H1 (cell line): ENCODE data around the gene PPP1R11. TPM values are rescaled to one million over a fixed set of nuclear protein-coding genes. Genes with fewer than 3 reads are reported as not detected.

Experiments used
- CTCF ChIA-PET: fragments of 300-600 bp; sonication (Branson Sonifier 250); formaldehyde crosslinking; loops from one replicate; lab custom pipeline; 2021; ENCODE audit not compliant: partially characterized antibody; lab: Charles Lee
- POLR2A ChIA-PET: fragments of 300-600 bp; sonication (Branson Sonifier 250); formaldehyde crosslinking; loops from one replicate; lab custom pipeline; 2021; ENCODE audit warnings: inconsistent platforms; ENCODE audit not compliant: partially characterized antibody; lab: Charles Lee
- DNase-seq, 2 experiments: peaks; one replicate each; pipeline versions ENCODE4 v3.0.0 to v3.0.0-alpha.2; 2010 to 2022; ENCODE audit warnings: low spot score in 2 of 2, low read depth in 1 of 2, mixed read lengths in 1 of 2
- FAIRE-seq: peaks from 2 replicates; lab custom pipeline; 2011; peaks lifted over from hg19 to GRCh38; lab: Jason Lieb, UNC
- H2AFZ ChIP-seq: 2 replicates; pipeline ENCODE4 v1.8.1; 2012; ENCODE audit warnings: low read length, inconsistent platforms
- H2AK5ac ChIP-seq: 2 replicates; pipeline ENCODE4 v1.6.1; 2013; ENCODE audit warnings: low read depth, low read length
- H2BK120ac ChIP-seq: replicated peaks from 2 replicates; pipeline ENCODE3; 2013; ENCODE audit warnings: low read depth, low read length, inconsistent platforms
- H2BK12ac ChIP-seq: 2 replicates; pipeline ENCODE4 v1.6.1; 2013; ENCODE audit warnings: low read depth, low read length
- H2BK15ac ChIP-seq: 2 replicates; pipeline ENCODE4 v1.6.1; 2013; ENCODE audit warnings: low read length
- H2BK20ac ChIP-seq: 2 replicates; pipeline ENCODE4 v1.6.1; 2013; ENCODE audit warnings: low read length
- H2BK5ac ChIP-seq: 2 replicates; pipeline ENCODE4 v1.6.1; 2013; ENCODE audit warnings: low read depth, low read length
- H3K14ac ChIP-seq: 2 replicates; pipeline ENCODE4 v1.6.1; 2013; ENCODE audit warnings: inconsistent platforms; ENCODE audit not compliant: insufficient read length
- H3K18ac ChIP-seq: 2 replicates; pipeline ENCODE4 v1.6.1; 2013; ENCODE audit warnings: low read length; ENCODE audit errors: extremely low read depth
- H3K23ac ChIP-seq: 2 replicates; pipeline ENCODE4 v1.6.1; 2013; ENCODE audit warnings: inconsistent platforms; ENCODE audit not compliant: insufficient read length
- H3K23me2 ChIP-seq: 2 replicates; pipeline ENCODE4 v1.6.1; 2013; ENCODE audit warnings: low read depth, low read length
- H3K27ac ChIP-seq: 2 replicates; pipeline ENCODE4 v1.6.1; 2011; ENCODE audit warnings: low read depth, low read length, inconsistent platforms
- H3K27me3 ChIP-seq, 4 experiments: replicated peaks in 1 of 4; 1 replicate in 1 of 4; 2 replicates in 3 of 4; pipeline versions ENCODE4 v1.6.1 to v1.8.1; 2011 to 2013; ENCODE audit warnings: low read length in 3 of 4, mild to moderate bottlenecking in 3 of 4, inconsistent platforms in 2 of 4, mixed read lengths in 2 of 4, moderate library complexity in 1 of 4; ENCODE audit not compliant: control insufficient read depth in 3 of 4, insufficient read depth in 3 of 4; ENCODE audit errors: extremely low read depth in 1 of 4
- H3K36me3 ChIP-seq, 4 experiments: 2 replicates each; pipeline versions ENCODE4 v1.6.1 to v1.8.1; 2011 to 2013; ENCODE audit warnings: mild to moderate bottlenecking in 4 of 4, low read length in 3 of 4, moderate library complexity in 2 of 4, control low read depth in 1 of 4, inconsistent platforms in 1 of 4; ENCODE audit not compliant: insufficient read depth in 4 of 4, control insufficient read depth in 2 of 4
- H3K4ac ChIP-seq: replicated peaks from 2 replicates; pipeline ENCODE3; 2013; ENCODE audit warnings: low read length, low read depth, mixed read lengths, inconsistent platforms; ENCODE audit not compliant: insufficient read length
- H3K4me1 ChIP-seq, 4 experiments: replicated peaks in 1 of 4; 1 replicate in 1 of 4; 2 replicates in 3 of 4; pipeline versions ENCODE4 v1.6.1 to v1.8.1; 2011 to 2013; ENCODE audit warnings: low read length in 3 of 4, inconsistent platforms in 2 of 4, mixed read lengths in 1 of 4; ENCODE audit not compliant: insufficient read depth in 4 of 4, control insufficient read depth in 3 of 4
- H3K4me2 ChIP-seq, 2 experiments: 2 replicates each; pipeline versions ENCODE4 v1.6.1 to v1.8.1; 2011 to 2013; ENCODE audit warnings: low read depth in 2 of 2, low read length in 2 of 2, control low read depth in 1 of 2, inconsistent platforms in 1 of 2, mild to moderate bottlenecking in 1 of 2; ENCODE audit not compliant: insufficient read depth in 1 of 2
- H3K4me3 ChIP-seq, 4 experiments: fragments of 200-600, 300-600 bp in 1 of 4; sonication (generic), shearing (Covaris generic), sonication (Bioruptor Twin) in 1 of 4; 2 replicates each; pipeline versions ENCODE4 v1.5.1 to v1.8.1; 2011 to 2016; ENCODE audit warnings: low read length in 4 of 4, low read depth in 3 of 4, control low read depth in 2 of 4, inconsistent platforms in 2 of 4, mild to moderate bottlenecking in 2 of 4, mixed read lengths in 1 of 4, moderate library complexity in 1 of 4; ENCODE audit not compliant: insufficient read depth in 2 of 4; ENCODE audit errors: extremely low read depth in 1 of 4
- H3K56ac ChIP-seq: replicated peaks from 2 replicates; pipeline ENCODE3; 2013; ENCODE audit warnings: low read depth, mild to moderate bottlenecking, mixed read lengths, low read length, inconsistent platforms; ENCODE audit not compliant: insufficient read length
- H3K79me1 ChIP-seq: 2 replicates; pipeline ENCODE4 v1.6.1; 2013; ENCODE audit warnings: low read depth, low read length, control low read depth
- H3K79me2 ChIP-seq, 2 experiments: 2 replicates each; pipeline versions ENCODE4 v1.6.1 to v1.8.1; 2012 to 2013; ENCODE audit warnings: low read length in 2 of 2, mild to moderate bottlenecking in 2 of 2, inconsistent platforms in 1 of 2; ENCODE audit not compliant: insufficient read depth in 2 of 2, control insufficient read depth in 1 of 2
- H3K9ac ChIP-seq, 4 experiments: replicated peaks in 1 of 4; 1 replicate in 1 of 4; 2 replicates in 3 of 4; pipeline versions ENCODE4 v1.6.1 to v1.8.1; 2011 to 2013; ENCODE audit warnings: low read depth in 3 of 4, low read length in 3 of 4, control low read depth in 2 of 4, mild to moderate bottlenecking in 2 of 4, moderate library complexity in 2 of 4, inconsistent platforms in 1 of 4; ENCODE audit errors: extremely low read depth in 1 of 4
- H3K9me3 ChIP-seq, 2 experiments: 2 replicates each; pipeline versions ENCODE4 v1.6.1 to v1.8.1; 2012 to 2013; ENCODE audit warnings: mild to moderate bottlenecking in 2 of 2, moderate library complexity in 2 of 2, control low read depth in 1 of 2, inconsistent platforms in 1 of 2, low read depth in 1 of 2, low read length in 1 of 2, mixed read lengths in 1 of 2; ENCODE audit not compliant: insufficient read depth in 2 of 2
- H4K20me1 ChIP-seq, 2 experiments: replicated peaks in 1 of 2; 2 replicates each; pipeline versions ENCODE3 to v1.8.1; 2011 to 2013; ENCODE audit warnings: inconsistent platforms in 2 of 2, low read length in 2 of 2, mild to moderate bottlenecking in 1 of 2; ENCODE audit not compliant: insufficient read depth in 2 of 2, control insufficient read depth in 1 of 2
- H4K5ac ChIP-seq: 2 replicates; pipeline ENCODE4 v1.6.1; 2013; ENCODE audit warnings: low read length, low read depth, mixed read lengths, inconsistent platforms; ENCODE audit not compliant: insufficient read length
- H4K8ac ChIP-seq: 2 replicates; pipeline ENCODE4 v1.8.0; 2013; ENCODE audit warnings: mild to moderate bottlenecking, moderate library complexity, low read length, inconsistent platforms; ENCODE audit not compliant: insufficient read depth; ENCODE audit errors: extremely low read depth
- H4K91ac ChIP-seq: replicated peaks from 2 replicates; pipeline ENCODE3; 2013; ENCODE audit warnings: low read length, mixed read lengths, inconsistent platforms; ENCODE audit not compliant: insufficient read length
- CBX8 ChIP-seq: fragments of 300-800, 300-1000 bp; sonication (generic); IDR thresholded peaks from 2 replicates; pipeline ENCODE4 v1.7.1; 2016; ENCODE audit warnings: low read depth, low read length, borderline replicate concordance
- SAP30 ChIP-seq: fragments of 300-600 bp; sonication (generic); IDR thresholded peaks from 2 replicates; pipeline ENCODE4 v1.7.1; 2012; ENCODE audit warnings: low read length, moderate library complexity, mild to moderate bottlenecking, inconsistent platforms; ENCODE audit not compliant: insufficient read depth, insufficient replicate concordance
- WGBS, 2 experiments: shearing (Covaris generic) in 1 of 2; methylation state at CpG; one replicate each; pipeline versions ENCODE4 v1.1.6 to v1.1.7; 2013 to 2015; ENCODE audit warnings: low lambda C conversion rate in 2 of 2, mixed read lengths in 2 of 2, inconsistent platforms in 1 of 2, low coverage in 1 of 2, missing lambda C conversion rate in 1 of 2; ENCODE audit not compliant: insufficient replicate concordance in 2 of 2, insufficient coverage in 1 of 2, insufficient read length in 1 of 2; ENCODE audit errors: extremely low coverage in 1 of 2, missing lambda C conversion rate in 1 of 2; 5-methylcytosine and 5-hydroxymethylcytosine counted together
- polyA plus RNA-seq, 7 experiments: library from polyadenylated mRNA; depleted of rRNA in 3 of 7; stranded (reverse) in 5 of 7; unstranded in 2 of 7; fragments of >200 nt in 5 of 7; fragments of 200-250 nt in 2 of 7; gene quantifications; 1 replicate in 5 of 7; 2 replicates in 1 of 7; 4 replicates in 1 of 7; pipeline versions ENCODE4 v1.2.1 to v1.2.3, GENCODE V29; 2011 to 2013; ENCODE audit warnings: missing spikeins in 2 of 7, mixed read lengths in 2 of 7
- total RNA-seq: library from RNA; stranded (reverse); fragmentation: NEBNext Ultra II Directional; extraction: Animal tissue kit (Norgen Biotek cat#: 25700); gene quantifications from 2 replicates; pipeline ENCODE4 v1.2.1, GENCODE V29; 2021

Gene PPP1R11
- total and polyA plus RNA-seq, 2 of the 8 experiments (the other 6 are each of a cell fraction or from before 2014, with no cell fraction given) = 26.1 to 32.8 TPM

GRCh38 chr6:30067460-30068139 lies 602 bp downstream of the PPP1R11 start:
- no peak overlapping the region for H2BK12ac ChIP-seq
- H3K56ac ChIP-seq = no peak overlapping the region
- peak overlapping the region in 2 of 4 experiments; percentile 46 to 51; a peak in 4 of 7 replicates for H3K9ac ChIP-seq
- no peak overlapping the region for H2BK120ac ChIP-seq
- 44 to 100% methylated on average over 2 to 3 of the region's 8 CpGs for WGBS, 2 experiments
- peak overlapping the region; percentile 74 for H4K5ac ChIP-seq
- no peak overlapping the region for H3K4ac ChIP-seq
- H4K8ac ChIP-seq = no peak overlapping the region
- peak overlapping the region; percentile 79 for H3K4me2 ChIP-seq
- H3K9me3 ChIP-seq = no peaks in the 10 kb centered on the region
- H3K36me3 ChIP-seq = no peaks in the 10 kb centered on the region; a peak in 2 of 8 replicates
- no peak for DNase-seq
- no peaks in the 10 kb centered on the region for H3K79me1 ChIP-seq
- no peaks in the 10 kb centered on the region for H3K79me2 ChIP-seq
- H2BK15ac ChIP-seq = peak overlapping the region; percentile 40; the same call in 1 of the 2 replicates
- H3K23ac ChIP-seq = no peak overlapping the region
- no peak overlapping the region for H3K14ac ChIP-seq
- no peak overlapping the region for H3K18ac ChIP-seq
- no peak overlapping the region for H4K91ac ChIP-seq
- no peak overlapping the region for H3K27ac ChIP-seq
- no peak for TF ChIP-seq CBX8
- TF ChIP-seq SAP30 = no peak
- TF ChIP-seq, all 59 proteins: peak for 0
- Histone ChIP-seq H2BK20ac (no peak overlapping the region), H4K20me1 (no peaks in the 10 kb centered on the region), H3K27me3 (peaks cover 16 to 25% (median 23%) of the 10 kb centered on the region in 4 experiments), H2AFZ (peak overlapping the region; percentile 92), H3K23me2 (peaks cover 13% of the 10 kb centered on the region), H2AK5ac (no peak overlapping the region), H2BK5ac (peak overlapping the region; percentile 76), H3K4me1 (peaks cover 0 to 12% (median 7%) of the 10 kb centered on the region in 4 experiments; a peak in 5 of 7 replicates), H3K4me3 (peak overlapping the region; percentile 73 to 97 (median 83))
- peak; percentile 19 for FAIRE-seq
- CTCF ChIA-PET = no interaction called here
- POLR2A ChIA-PET = interaction anchor here (1.4 kb wide), 1 partner anchor 19 kb away, joined by 4 read pairs; no protein-coding TSS in a partner anchor
